ENCODE data around the gene KL.

Gene KL

GRCh38 chr13:33016414-33017322, at the start of gene KL:
TSS of gene KL (plus strand) at chr13:33016423. CDS start at chr13:33016441, 18 bp downstream.
- DNase-seq = no peak

- DNase-seq = no peak
Observed at GRCh38 chr13:32967584-32968182, 48.5 kb upstream of the KL start.

- no peak for DNase-seq
Observed at GRCh38 chr13:32968316-32968715, 47.9 kb upstream of the KL start.

GRCh38 chr13:32968793-32969192, 47.4 kb upstream of the KL start:
- no peak for DNase-seq

GRCh38 chr13:32969516-32969941, 46.7 kb upstream of the KL start:
- DNase-seq = no peak

- no peak for DNase-seq
Observed at GRCh38 chr13:32976056-32976805, 40.0 kb upstream of the KL start.

GRCh38 chr13:32976912-32977311, 39.3 kb upstream of the KL start:
- DNase-seq = no peak

- DNase-seq = no peak
Observed at GRCh38 chr13:32977321-32977720, 38.9 kb upstream of the KL start.

- DNase-seq = no peak
Observed at GRCh38 chr13:32978278-32978677, 37.9 kb upstream of the KL start.

- no peak for DNase-seq
Observed at GRCh38 chr13:32983058-32983457, 33.2 kb upstream of the KL start.

- DNase-seq = no peak
Observed at GRCh38 chr13:32984857-32985626, 31.2 kb upstream of the KL start.

GRCh38 chr13:32986552-32986951, 29.7 kb upstream of the KL start:
- DNase-seq = no peak

- DNase-seq = no peak
Observed at GRCh38 chr13:32987462-32987861, 28.8 kb upstream of the KL start.

GRCh38 chr13:32988608-32989289, 27.5 kb upstream of the KL start:
- no peak for DNase-seq

- no peak for DNase-seq
Observed at GRCh38 chr13:32989290-32989667, 26.9 kb upstream of the KL start.

- no peak for DNase-seq
Observed at GRCh38 chr13:32989942-32990341, 26.3 kb upstream of the KL start.

GRCh38 chr13:32993145-32993544, 23.1 kb upstream of the KL start:
- DNase-seq = no peak

- DNase-seq = no peak
Observed at GRCh38 chr13:32997399-32997798, 18.8 kb upstream of the KL start.

- no peak for DNase-seq
Observed at GRCh38 chr13:32998966-32999365, 17.3 kb upstream of the KL start.

- DNase-seq = no peak
Observed at GRCh38 chr13:33000365-33000764, 15.9 kb upstream of the KL start.

- DNase-seq = peak; percentile 28
Observed at GRCh38 chr13:33003458-33004019, 12.7 kb upstream of the KL start.

- DNase-seq = no peak
Observed at GRCh38 chr13:33004511-33004910, 11.7 kb upstream of the KL start.
